K562 (cell line): ENCODE data around the gene CD68. TPM values are rescaled to one million over a fixed set of nuclear protein-coding genes. Genes with fewer than 3 reads are reported as not detected.

ENCODE experiments used
- ATAC-seq: fragments of 200-7000 bp; cut with Tn5 transposase; 3 replicates; pipeline ENCODE4 v1.9.1; 2020; ENCODE audit warnings: moderate library complexity
- BruUV-seq: library from RNA; stranded (reverse); fragments of 400-500 nt; replicated peaks from 2 replicates; lab custom pipeline; 2021; lab: Mats Ljungman, UMichigan
- CTCF ChIA-PET: fragments of 300-600 bp; formaldehyde crosslinking; extraction: SDS; loops from one replicate; lab custom pipeline; 2021; ENCODE audit warnings: low intra/inter-chr PET ratio; lab: Yijun Ruan, JAX
- POLR2A ChIA-PET: fragments of 300-600, 350-650 bp; sonication (Branson Sonifier 250); formaldehyde crosslinking; extraction: SDS; loops from one replicate; lab custom pipeline; 2021; ENCODE audit warnings: antibody characterized with exemption, inconsistent platforms; lab: Yijun Ruan, JAX
- DNase-seq, 4 experiments: peaks; one replicate each; pipeline versions ENCODE4 v3.0.0 to v3.0.0-alpha.2; 2011 to 2018; ENCODE audit warnings: low spot score in 3 of 4, mixed read lengths in 3 of 4; ENCODE audit errors: extremely low read depth in 1 of 4
- FAIRE-seq: peaks from 2 replicates; lab custom pipeline; 2011; peaks lifted over from hg19 to GRCh38; lab: Jason Lieb, UNC
- H2AFZ ChIP-seq: 2 replicates; pipeline ENCODE4 v1.6.0; 2011; ENCODE audit warnings: low read depth, low read length, control low read depth, inconsistent platforms
- H3K27ac ChIP-seq: fragments of 200-600 bp; 3 replicates; pipeline ENCODE4 v1.8.0; 2011; ENCODE audit warnings: low read depth, mild to moderate bottlenecking, control low read depth, inconsistent platforms, low read length, moderate library complexity, mixed read lengths; ENCODE audit errors: extremely low read depth
- H3K27me3 ChIP-seq, 2 experiments: fragments of 300-600 bp in 1 of 2; 2 replicates in 1 of 2; 3 replicates in 1 of 2; pipeline versions ENCODE4 v1.6.0 to v1.8.0; 2011; ENCODE audit warnings: inconsistent platforms in 2 of 2, low read length in 2 of 2, mild to moderate bottlenecking in 1 of 2, mixed read lengths in 1 of 2, moderate library complexity in 1 of 2; ENCODE audit not compliant: control insufficient read depth in 2 of 2, insufficient read depth in 2 of 2
- H3K36me3 ChIP-seq: fragments of 300-600 bp; 3 replicates; pipeline ENCODE4 v1.8.0; 2011; ENCODE audit warnings: mild to moderate bottlenecking, low read length, inconsistent platforms; ENCODE audit not compliant: control insufficient read depth, insufficient read depth
- H3K4me1 ChIP-seq, 2 experiments: fragments of 200-600 bp in 1 of 2; replicated peaks in 1 of 2; 2 replicates in 1 of 2; 3 replicates in 1 of 2; pipeline versions ENCODE4 v1.5.1 to v1.8.0; 2011; ENCODE audit warnings: inconsistent platforms in 2 of 2, low read length in 2 of 2, mild to moderate bottlenecking in 1 of 2, mixed read lengths in 1 of 2, moderate library complexity in 1 of 2; ENCODE audit not compliant: control insufficient read depth in 2 of 2, insufficient read depth in 2 of 2
- H3K4me2 ChIP-seq: 2 replicates; pipeline ENCODE4 v1.6.1; 2011; ENCODE audit warnings: low read length, control low read depth, inconsistent platforms, mixed read lengths; ENCODE audit not compliant: insufficient read depth
- H3K4me3 ChIP-seq: fragments of 200-600 bp; sonication (generic), shearing (Covaris generic); 2 replicates; pipeline ENCODE4 v1.5.1; 2016; ENCODE audit warnings: control low read depth, inconsistent platforms
- H3K79me2 ChIP-seq: fragments of 200-600 bp; 3 replicates; pipeline ENCODE4 v1.8.0; 2011; ENCODE audit warnings: low read length, inconsistent platforms; ENCODE audit not compliant: control insufficient read depth, insufficient read depth
- H3K9ac ChIP-seq, 2 experiments: 2 replicates each; pipeline versions ENCODE4 v1.6.0 to v1.6.1; 2011; ENCODE audit warnings: low read depth in 2 of 2, low read length in 2 of 2, control low read depth in 1 of 2, inconsistent platforms in 1 of 2, mild to moderate bottlenecking in 1 of 2, mixed read lengths in 1 of 2; ENCODE audit not compliant: insufficient read depth in 1 of 2
- H3K9me1 ChIP-seq: one replicate; pipeline ENCODE4 v1.6.0; 2011; ENCODE audit warnings: inconsistent platforms, mild to moderate bottlenecking, low read length, moderate library complexity; ENCODE audit not compliant: control insufficient read depth, insufficient read depth
- H3K9me3 ChIP-seq: replicated peaks from 2 replicates; pipeline ENCODE4 v1.5.1; 2011; ENCODE audit warnings: low read depth, low read length, inconsistent platforms; ENCODE audit not compliant: control insufficient read depth, insufficient read depth
- H4K20me1 ChIP-seq: replicated peaks from 2 replicates; pipeline ENCODE4 v1.6.1; 2011; ENCODE audit warnings: low read length, inconsistent platforms, mixed read lengths; ENCODE audit not compliant: control insufficient read depth, insufficient read depth
- KLF6 ChIP-seq: fragments of 250-450 bp; sonication (Bioruptor Pico); IDR thresholded peaks from 2 replicates; pipeline ENCODE4 v1.4.0; 2020; ENCODE audit warnings: mild to moderate bottlenecking, moderate library complexity, borderline replicate concordance
- NFXL1 ChIP-seq: fragments of 450-650 bp; formaldehyde crosslinking; IDR thresholded peaks from 2 replicates; pipeline ENCODE4 v1.4.0; 2021; ENCODE audit warnings: mild to moderate bottlenecking
- POLR2A ChIP-seq: fragments of 450-650 bp; conservative IDR thresholded peaks from 2 replicates; pipeline ENCODE4 v1.6.1; 2016
- WGBS: fragments of 100-300 bp; shearing (Covaris generic); methylation state at CpG from one replicate; pipeline ENCODE4 v1.1.6; 2016; ENCODE audit warnings: low coverage, mixed read lengths; ENCODE audit not compliant: insufficient coverage; ENCODE audit errors: missing lambda C conversion rate; 5-methylcytosine and 5-hydroxymethylcytosine counted together
- in situ Hi-C: fragments of 300-500 bp; cut with MboI; formaldehyde crosslinking; loops from 4 replicates; pipeline ENCODE4 v1.15.0; 2018; ENCODE audit warnings: inconsistent platforms, mixed read lengths
- intact Hi-C: fragments of 100-400 bp; cut with micrococcal nuclease; formaldehyde crosslinking; loops from 2 replicates; pipeline ENCODE4 v1.14.2; 2022
- polyA plus RNA-seq, 8 experiments: library from polyadenylated mRNA; depleted of rRNA in 4 of 8; stranded (reverse) in 5 of 8; unstranded in 3 of 8; fragments of >200 nt; fragmentation: Nextera tagmentation in 2 of 8; fragmentation: Illumina TruSeq in 1 of 8; extraction: Ambion mirVana in 2 of 8; extraction: Trizol in 1 of 8; gene quantifications; 2 replicates each; pipeline versions ENCODE4 v1.2.1 to v1.2.3, GENCODE V29; 2011 to 2014; ENCODE audit warnings: inconsistent platforms in 1 of 8, missing spikeins in 1 of 8
- total RNA-seq, 7 experiments: library from RNA; depleted of rRNA in 6 of 7; stranded (reverse); fragments of >200 nt in 6 of 7; fragmentation: Illumina TruSeq in 2 of 7; extraction: Trizol in 2 of 7; gene quantifications; 2 replicates each; pipeline versions ENCODE4 v1.2.1 to v1.2.3, GENCODE V29; 2011 to 2021; ENCODE audit warnings: low replicate concordance in 1 of 7
- TF ChIP-seq, protein P1 (sequence below): fragments of 200-800 bp; sonication (Bioruptor generic); IDR thresholded peaks from 2 replicates; pipeline ENCODE4 v1.6.1; 2017; ENCODE audit warnings: missing genetic modification characterization, missing compliant biosample characterization

CD68 gene
- total and polyA plus RNA-seq, 9 of the 15 experiments (the other 6 are each of a cell fraction or from before 2014, with no cell fraction given), result 28.2 to 89.8 (median 37.7) TPM

DNA sequence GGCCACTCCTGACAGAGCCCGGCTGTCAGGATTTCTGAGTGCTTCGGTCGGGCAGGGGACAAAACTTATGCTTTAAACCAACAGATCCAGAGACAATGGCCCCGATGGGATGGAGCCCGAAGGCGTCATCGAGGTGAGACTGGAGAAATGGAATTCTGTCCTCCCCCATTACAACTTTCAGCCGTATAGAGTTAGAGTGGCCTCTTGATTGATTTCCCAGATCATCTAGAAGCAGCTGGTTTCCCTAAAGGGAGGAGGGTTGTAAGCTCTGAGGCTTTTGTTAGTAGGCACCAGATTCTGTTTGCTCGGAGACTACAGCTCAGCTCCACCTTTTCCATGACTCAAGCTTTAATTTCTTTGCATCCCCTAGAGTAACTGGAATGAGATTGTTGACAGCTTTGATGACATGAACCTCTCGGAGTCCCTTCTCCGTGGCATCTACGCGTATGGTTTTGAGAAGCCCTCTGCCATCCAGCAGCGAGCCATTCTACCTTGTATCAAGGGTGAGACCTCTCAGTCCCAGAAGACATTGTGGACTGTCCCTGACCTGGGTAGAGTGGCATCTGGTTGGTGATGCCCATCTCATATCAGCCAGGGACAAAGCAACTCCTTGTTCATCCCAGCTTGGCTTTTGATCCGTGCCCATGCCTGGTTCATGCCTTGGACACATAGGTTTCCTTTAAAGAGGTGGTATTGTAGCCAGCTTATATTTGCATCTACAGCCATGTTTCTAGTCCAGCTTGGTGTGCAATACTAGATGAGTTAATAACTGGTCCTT, 5.1 kb upstream of the CD68 start:
- ChIA-PET CTCF (no interaction called here), POLR2A (interaction anchor here (0.6 to 6.7 kb wide), 18 partner anchors 9 to 714 kb away, joined by 3 to 46 read pairs (median 4); partner anchors contain the start of genes ACAP1, ATP1B2, MPDU1 and RANGRF)
- Histone ChIP-seq H3K9me3 (no peaks in the 10 kb centered on the region), H3K4me1 (peaks cover 12 to 28% of the 10 kb centered on the region in 2 experiments; a peak in 4 of 5 replicates), H3K9me1 (peaks cover 9% of the 10 kb centered on the region), H2AFZ (no peak overlapping the region), H3K4me3 (peak overlapping the region; percentile 99), H3K4me2 (peak overlapping the region; percentile 83), H3K9ac (peak overlapping the region; percentile 97 to 100), H3K36me3 (peaks cover 84% of the 10 kb centered on the region), H3K79me2 (peaks cover 61% of the 10 kb centered on the region), H4K20me1 (peaks cover 43% of the 10 kb centered on the region), H3K27me3 (no peaks in the 10 kb centered on the region), H3K27ac (peak overlapping the region; percentile 98)
- no peak for FAIRE-seq
- ATAC-seq, result no peak
- WGBS, result 10% methylated on average over 8 of the region's 15 CpGs
- DNase-seq, result no peak
- intact Hi-C loops, result no loop called here
- in situ Hi-C loops, result loop anchor here (25.0 kb wide), 1 partner anchor 537 kb away; the partner anchor contains the start of genes SLC16A11 and SLC16A13
- TF ChIP-seq NFXL1 (0 out of 2 replicates have a peak, but pooled peaks have one; percentile 7), POLR2A (peak; percentile 15; the same call in 1 of the 2 replicates), KLF6 (CRISPR knock-in tag) (no peak)
- TF ChIP-seq, protein P1, sequence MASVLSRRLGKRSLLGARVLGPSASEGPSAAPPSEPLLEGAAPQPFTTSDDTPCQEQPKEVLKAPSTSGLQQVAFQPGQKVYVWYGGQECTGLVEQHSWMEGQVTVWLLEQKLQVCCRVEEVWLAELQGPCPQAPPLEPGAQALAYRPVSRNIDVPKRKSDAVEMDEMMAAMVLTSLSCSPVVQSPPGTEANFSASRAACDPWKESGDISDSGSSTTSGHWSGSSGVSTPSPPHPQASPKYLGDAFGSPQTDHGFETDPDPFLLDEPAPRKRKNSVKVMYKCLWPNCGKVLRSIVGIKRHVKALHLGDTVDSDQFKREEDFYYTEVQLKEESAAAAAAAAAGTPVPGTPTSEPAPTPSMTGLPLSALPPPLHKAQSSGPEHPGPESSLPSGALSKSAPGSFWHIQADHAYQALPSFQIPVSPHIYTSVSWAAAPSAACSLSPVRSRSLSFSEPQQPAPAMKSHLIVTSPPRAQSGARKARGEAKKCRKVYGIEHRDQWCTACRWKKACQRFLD (CRISPR knock-in tag), result 0 out of 2 replicates have a peak, but pooled peaks have one; percentile 42
- no TSS peak for BruUV-seq
